Stimulated activated CD4-positive, alpha-beta T cell treated with anti-CD3 and anti-CD28 coated beads, Interleukin-15, amount 100 ng/mL, for 24 hours (primary cell): ENCODE data around the gene AFAP1.
A peak's percentile ranks its signal among the peaks of the same experiment; 100 is the strongest.

Experiments used
- DNase-seq: peaks from one replicate; pipeline ENCODE4 v3.0.0-alpha.2; 2020

AFAP1 gene

GRCh38 chr4:7939377-7940108 lies at the start of gene AFAP1:
TSS of gene AFAP1 (minus strand) at chr4:7939861. CDS start at chr4:7872078, 67,783 bp downstream.
- DNase-seq, result peak; percentile 92

GRCh38 chr4:7988437-7988836 lies 48.8 kb upstream of the AFAP1 start:
- no peak for DNase-seq

DNA sequence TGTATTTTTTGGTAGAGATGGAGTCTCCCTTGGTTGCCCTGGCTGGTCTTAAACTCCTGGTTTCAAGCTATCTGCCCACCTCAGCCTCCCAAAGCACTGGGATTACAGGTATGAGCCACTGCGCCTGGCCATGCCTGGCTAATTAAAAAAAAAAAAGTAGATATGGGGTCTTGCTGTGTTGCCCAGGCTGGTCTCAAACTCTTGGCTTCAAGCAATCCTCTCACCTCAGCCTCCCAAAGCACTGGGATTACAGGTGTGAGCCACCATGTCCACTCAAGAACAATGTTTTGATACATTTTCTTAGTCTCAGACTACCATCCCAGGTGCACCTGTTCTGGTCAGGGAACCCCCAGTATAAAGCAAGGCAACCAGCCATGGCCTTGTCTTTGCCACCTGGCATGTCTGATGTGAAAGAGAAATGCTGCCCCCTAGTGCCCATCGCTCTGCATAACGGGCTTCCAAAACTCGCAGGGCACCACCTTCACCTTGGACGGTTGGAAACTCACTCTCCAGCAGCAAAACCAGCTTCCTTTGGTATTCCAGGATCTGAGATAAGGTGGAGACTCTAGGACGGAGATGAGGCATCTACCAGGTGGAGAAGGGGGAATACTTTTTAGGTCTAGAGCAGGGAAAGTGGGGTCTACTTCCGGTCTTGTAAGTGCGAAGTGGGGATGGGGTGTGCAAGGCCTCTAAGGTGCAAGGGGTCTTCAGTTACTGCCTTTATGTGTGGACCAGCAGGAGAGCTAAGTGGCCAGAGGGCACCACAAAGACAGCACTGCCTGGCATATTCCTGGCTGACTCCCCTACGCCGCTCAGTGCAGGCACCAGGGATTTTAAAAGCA lies 47.7 kb upstream of the AFAP1 start:
- DNase-seq, result peak; percentile 84

- no peak for DNase-seq
Observed at GRCh38 chr4:7985891-7986441, 46.3 kb upstream of the AFAP1 start.

DNA sequence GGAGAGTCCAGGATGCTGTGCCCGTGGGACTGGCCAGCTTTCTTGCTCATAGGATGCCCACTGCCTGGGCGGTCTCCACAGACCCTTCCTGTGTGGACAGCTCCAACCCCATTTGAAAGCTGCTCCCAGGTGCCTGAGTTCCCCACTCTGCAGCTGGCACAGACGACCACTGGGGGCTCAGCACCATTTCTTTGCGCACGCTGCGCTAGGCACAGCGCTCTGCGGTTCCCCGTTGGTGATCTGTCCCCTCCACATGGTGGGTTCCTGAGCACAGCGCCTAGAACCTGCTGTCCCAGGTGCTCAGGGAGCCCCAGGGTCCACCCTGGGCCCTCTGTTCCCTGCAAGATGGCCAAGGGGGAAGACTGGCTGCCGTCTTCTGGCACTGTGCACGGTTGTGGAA lies 45.4 kb upstream of the AFAP1 start:
- DNase-seq, result no peak

- no peak for DNase-seq
Observed at GRCh38 chr4:7984286-7984925, 44.7 kb upstream of the AFAP1 start.

DNA sequence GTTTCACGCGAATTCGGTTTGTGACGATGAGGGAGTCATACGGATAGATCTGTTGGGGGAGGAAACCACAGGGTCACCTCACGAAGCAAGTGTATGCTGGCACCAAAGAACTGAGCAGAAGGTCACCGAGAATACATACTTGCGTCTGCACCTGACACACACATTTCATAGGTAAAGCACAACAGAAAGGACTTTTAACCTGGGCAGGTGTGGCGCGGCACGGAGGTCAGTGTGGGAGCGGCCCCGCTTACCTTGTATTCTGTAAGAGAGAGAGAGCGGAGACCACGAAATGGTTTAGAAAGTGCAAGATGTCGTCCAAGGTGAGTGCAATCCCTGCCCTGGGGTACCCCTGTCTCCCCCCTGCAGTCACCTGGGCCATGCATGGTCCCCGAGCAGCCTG lies 43.6 kb upstream of the AFAP1 start:
- no peak for DNase-seq

DNA sequence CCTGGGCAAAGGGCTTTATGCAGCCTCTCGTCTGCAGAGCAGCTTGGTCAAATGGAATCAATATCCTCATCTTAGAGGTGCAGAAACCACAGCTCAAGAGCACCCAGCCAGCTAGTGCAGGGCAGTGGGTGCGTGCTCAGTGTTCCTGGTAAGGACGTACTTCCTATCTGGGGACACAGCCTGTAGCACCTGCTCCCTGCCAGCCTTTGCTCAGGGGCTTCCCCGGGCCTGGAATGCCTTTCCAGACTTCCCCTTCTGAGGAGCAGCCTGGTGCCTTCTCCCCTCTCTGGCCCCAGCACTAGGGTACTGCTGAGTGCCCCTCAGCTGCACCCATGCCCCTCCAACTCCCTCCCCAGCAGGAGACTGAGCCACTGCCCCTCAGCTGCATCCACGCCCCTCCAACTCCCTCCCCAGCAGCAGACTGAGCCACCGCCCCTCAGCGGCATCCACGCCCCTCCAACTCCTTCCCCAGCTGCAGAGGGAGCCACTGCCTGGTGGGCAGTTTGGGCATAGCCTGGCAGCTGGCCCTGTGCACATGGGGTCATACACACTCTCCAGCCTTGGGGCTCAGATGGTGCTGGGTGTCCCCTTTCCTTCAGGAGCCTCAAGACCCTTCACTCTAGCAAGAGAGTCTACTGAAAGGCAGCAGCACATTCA lies 42.2 kb upstream of the AFAP1 start:
- DNase-seq, result no peak

- no peak for DNase-seq
Observed at GRCh38 chr4:7980036-7980435, 40.4 kb upstream of the AFAP1 start.

DNA sequence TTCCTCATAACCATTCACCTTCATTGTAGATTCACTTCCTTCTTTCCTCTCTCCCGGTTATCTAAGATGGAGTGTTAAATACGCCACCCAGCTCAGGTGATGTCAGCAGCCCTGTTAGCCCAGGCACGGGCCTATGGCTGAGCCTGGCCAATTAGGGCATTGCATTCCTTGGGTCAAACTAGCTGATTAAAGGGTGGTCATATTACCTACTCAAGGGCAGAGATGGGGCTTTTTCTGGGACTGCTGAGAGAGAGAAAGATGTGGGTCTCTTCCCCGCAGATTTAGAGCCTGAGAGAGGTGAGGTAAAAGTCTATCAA lies 39.9 kb upstream of the AFAP1 start:
- DNase-seq, result no peak

DNA sequence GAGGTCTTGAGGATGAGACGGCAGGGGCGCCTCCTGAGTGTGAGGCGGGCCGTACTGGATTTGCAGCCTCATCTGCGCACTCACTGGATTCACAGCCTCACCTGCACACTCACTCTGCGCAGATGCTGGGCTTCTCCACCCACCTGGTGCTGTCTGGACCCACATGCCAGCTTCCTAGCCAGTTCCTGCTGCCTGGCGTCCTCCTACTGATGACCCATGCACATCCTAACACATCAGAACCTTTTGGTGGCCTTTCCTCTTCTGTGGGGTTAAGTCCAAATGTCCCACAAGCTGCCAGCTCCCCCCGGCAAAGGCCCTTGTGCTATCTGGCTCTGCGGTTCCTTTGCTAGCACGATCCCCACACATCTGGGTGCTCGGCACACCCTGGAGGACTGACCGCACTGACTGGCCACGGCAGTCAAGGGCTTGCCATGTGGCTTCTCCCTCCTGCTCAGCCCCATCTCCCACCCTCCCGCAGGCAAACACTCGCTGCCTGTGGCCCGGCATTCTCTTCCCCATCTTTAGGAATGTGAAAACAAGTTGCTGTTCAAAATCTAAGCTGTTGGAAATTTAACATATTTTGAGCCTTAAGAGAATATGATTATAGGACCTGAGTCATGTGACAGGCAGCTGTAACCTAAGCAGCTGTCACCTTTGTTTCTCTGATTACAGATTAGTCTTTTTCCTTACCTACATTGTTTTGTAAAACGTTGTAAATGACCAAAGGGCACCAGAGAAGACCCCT lies 39.4 kb upstream of the AFAP1 start:
- no peak for DNase-seq

- no peak for DNase-seq
Observed at GRCh38 chr4:7978489-7978888, 38.8 kb upstream of the AFAP1 start.

DNA sequence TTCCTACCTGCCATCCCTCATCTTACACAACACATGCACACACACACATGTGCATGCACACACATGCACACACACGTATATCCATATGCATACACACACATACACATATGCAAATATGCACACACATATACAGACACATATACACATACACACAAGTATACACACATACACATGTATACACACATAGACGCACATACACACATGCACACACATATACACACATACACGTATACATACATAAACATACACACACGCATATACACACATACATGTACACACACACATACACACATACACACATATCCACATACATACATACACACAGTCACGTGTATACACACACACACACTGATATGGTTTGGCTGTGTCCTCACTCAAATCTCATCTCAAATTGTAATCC lies 37.0 kb upstream of the AFAP1 start:
- DNase-seq, result no peak

DNA sequence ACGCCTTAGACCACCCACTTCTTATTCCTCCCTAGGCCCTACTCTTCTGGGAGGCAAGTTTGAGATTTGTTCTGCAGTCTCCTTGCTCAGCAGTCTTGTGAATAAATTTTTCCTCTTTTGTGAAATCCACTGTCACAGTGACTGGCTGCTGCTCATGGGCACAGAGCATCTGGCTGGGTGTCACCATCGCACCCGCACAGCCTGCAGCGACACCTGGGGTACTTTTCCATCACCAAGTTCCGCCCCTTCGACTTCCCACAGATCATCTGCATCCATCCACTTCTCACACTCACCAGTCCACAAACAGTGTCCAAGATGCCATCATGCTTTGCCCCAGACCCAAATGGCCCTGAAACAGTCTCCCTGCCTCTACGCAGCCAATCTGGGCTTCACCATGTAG lies 36.4 kb upstream of the AFAP1 start:
- no peak for DNase-seq

DNA sequence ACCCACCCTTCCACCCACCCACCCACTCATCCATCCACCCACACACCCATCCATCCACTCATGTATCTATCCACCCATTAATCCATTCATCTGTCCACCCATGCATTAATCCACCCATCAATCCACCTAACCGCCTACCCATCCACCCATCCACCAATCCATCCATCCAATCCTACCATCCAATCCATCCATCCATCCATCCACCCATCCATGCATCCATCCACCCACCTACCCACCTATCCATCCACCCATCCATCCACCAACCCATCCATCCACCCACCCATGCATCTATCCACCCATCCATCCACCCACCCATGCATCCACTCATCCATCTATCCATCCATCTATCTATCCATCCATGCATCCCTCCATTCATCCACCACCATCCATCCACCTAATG lies 34.8 kb upstream of the AFAP1 start:
- no peak for DNase-seq

- no peak for DNase-seq
Observed at GRCh38 chr4:7973545-7973981, 33.9 kb upstream of the AFAP1 start.

- no peak for DNase-seq
Observed at GRCh38 chr4:7971881-7972500, 32.3 kb upstream of the AFAP1 start.

- DNase-seq, result no peak
Observed at GRCh38 chr4:7971159-7971631, 31.5 kb upstream of the AFAP1 start.

DNA sequence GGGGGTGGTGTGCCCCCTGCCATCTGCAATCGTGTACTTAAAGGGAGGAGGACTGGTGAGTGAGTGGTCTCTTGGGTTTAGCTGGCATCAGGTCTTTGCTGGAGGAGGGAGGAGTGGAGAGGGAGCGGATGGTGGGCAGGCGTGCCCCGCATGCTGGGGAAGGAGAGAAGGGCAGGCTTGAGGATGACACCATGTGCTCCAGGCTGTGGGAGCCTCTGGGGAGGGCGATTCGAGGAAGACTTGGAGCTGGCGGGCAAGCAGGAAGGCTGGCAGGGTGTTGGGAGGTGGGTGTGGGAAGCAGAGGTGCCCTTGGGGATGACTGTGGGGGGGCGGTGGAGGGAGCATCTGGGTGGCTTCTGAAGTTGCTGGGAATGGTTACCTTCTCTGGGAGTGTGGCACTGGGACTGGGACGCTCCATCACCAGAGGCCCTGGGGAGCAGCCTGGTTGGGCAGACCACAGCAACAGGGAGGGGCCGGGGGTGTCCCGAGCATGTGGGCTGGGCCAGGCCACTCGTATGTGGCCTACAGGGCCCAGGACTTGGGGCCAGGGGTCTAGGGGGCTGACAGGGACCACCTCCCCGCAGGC lies 30.8 kb upstream of the AFAP1 start:
- DNase-seq, result no peak

GRCh38 chr4:7968262-7968896 lies 28.7 kb upstream of the AFAP1 start:
- DNase-seq, result no peak
